OCI-LY1 (cell line): ENCODE results near the gene COPB1.
"Not testable (repeated sequence)": the region's sequence is repeated elsewhere in the genome, so short reads cannot be mapped to it uniquely, and the experiment has no call there.

Source experiments
- H2AFZ ChIP-seq: fragments of 200-600 bp; sonication (generic), shearing (Covaris generic); 2 replicates; pipeline ENCODE4 v1.6.0; 2014; ENCODE audit warnings: antibody characterized with exemption, mild to moderate bottlenecking, low read length
- H3F3A ChIP-seq: fragments of 200-600 bp; sonication (generic), shearing (Covaris generic); 2 replicates; pipeline ENCODE4 v1.6.0; 2014; ENCODE audit warnings: mild to moderate bottlenecking, antibody characterized with exemption, low read length, moderate library complexity; ENCODE audit not compliant: insufficient read depth
- H3K27ac ChIP-seq: fragments of 200-600 bp; sonication (generic); 2 replicates; pipeline ENCODE4 v1.5.1; 2014; ENCODE audit warnings: low read length, mixed run types, mild to moderate bottlenecking, low read depth; ENCODE audit not compliant: poor library complexity, severe bottlenecking
- H3K27me3 ChIP-seq: fragments of 200-600 bp; sonication (generic); 2 replicates; pipeline ENCODE4 v1.6.0; 2014; ENCODE audit warnings: antibody characterized with exemption, mild to moderate bottlenecking, low read length, moderate library complexity; ENCODE audit not compliant: insufficient read depth
- H3K36me3 ChIP-seq: fragments of 200-600 bp; sonication (generic); 2 replicates; pipeline ENCODE4 v1.6.1; 2014; ENCODE audit warnings: mild to moderate bottlenecking, antibody characterized with exemption, low read length, moderate library complexity, mixed read lengths; ENCODE audit not compliant: insufficient read depth
- H3K4me1 ChIP-seq: fragments of 200-600 bp; sonication (generic); 2 replicates; pipeline ENCODE4 v1.5.1; 2014; ENCODE audit warnings: mild to moderate bottlenecking, low read length, moderate library complexity; ENCODE audit not compliant: insufficient read depth, severe bottlenecking
- H3K4me2 ChIP-seq: fragments of 200-600 bp; sonication (generic), shearing (Covaris generic); 2 replicates; pipeline ENCODE4 v1.6.1; 2014; ENCODE audit warnings: low read length
- H3K4me3 ChIP-seq: fragments of 200-600 bp; sonication (generic); 2 replicates; pipeline ENCODE4 v1.5.1; 2014; ENCODE audit warnings: low read length, low read depth, mild to moderate bottlenecking, mixed read lengths; ENCODE audit not compliant: poor library complexity, severe bottlenecking
- H3K79me2 ChIP-seq: fragments of 200-600 bp; shearing (Covaris generic); 2 replicates; pipeline ENCODE4 v1.6.1; 2016; ENCODE audit warnings: mixed run types, low read length, mixed read lengths; ENCODE audit not compliant: insufficient read depth
- H3K9ac ChIP-seq: fragments of 200-600 bp; sonication (generic), shearing (Covaris generic); 2 replicates; pipeline ENCODE4 v1.6.1; 2014; ENCODE audit warnings: mild to moderate bottlenecking, low read length, mixed read lengths
- H3K9me2 ChIP-seq: fragments of 200-600 bp; sonication (generic), shearing (Covaris generic); 2 replicates; pipeline ENCODE4 v1.6.1; 2014; ENCODE audit warnings: low read depth, mild to moderate bottlenecking, low read length, mixed read lengths
- H3K9me3 ChIP-seq: fragments of 200-600 bp; shearing (Covaris generic); 2 replicates; pipeline ENCODE4 v1.6.1; 2014; ENCODE audit warnings: low read length, mixed read lengths
- H4K20me1 ChIP-seq: fragments of 200-600 bp; sonication (generic), shearing (Covaris generic); 2 replicates; pipeline ENCODE4 v1.6.0; 2016; ENCODE audit warnings: mild to moderate bottlenecking, low read length; ENCODE audit not compliant: insufficient read depth
- CTCF ChIP-seq: fragments of 200-600 bp; sonication (generic), shearing (Covaris generic); IDR thresholded peaks from 2 replicates; pipeline ENCODE4 v1.5.1; 2017; ENCODE audit warnings: mild to moderate bottlenecking, antibody characterized with exemption, low read length, moderate library complexity, mixed read lengths
- EZH2 ChIP-seq: fragments of 200-600 bp; sonication (generic), shearing (Covaris generic); IDR thresholded peaks from 2 replicates; pipeline ENCODE4 v1.8.0; 2017; ENCODE audit warnings: borderline replicate concordance, mixed run types, mild to moderate bottlenecking, antibody characterized with exemption, low read length, moderate library complexity, mixed read lengths

COPB1 gene

GRCh38 chr11:14538271-14538925 is 38.8 kb upstream of the COPB1 start:
- Histone ChIP-seq H4K20me1 (no peaks in the 10 kb centered on the region), H2AFZ (peak overlapping the region; percentile 36), H3K9me2 (no peaks in the 10 kb centered on the region), H3K4me1 (peaks cover 55% of the 10 kb centered on the region), H3K79me2 (no peaks in the 10 kb centered on the region), H3K4me3 (no peak overlapping the region), H3K4me2 (no peak overlapping the region), H3K9me3 (no peaks in the 10 kb centered on the region), H3K9ac (peak overlapping the region; percentile 15; the same call in 1 of the 2 replicates), H3K27me3 (no peaks in the 10 kb centered on the region), H3K27ac (peak overlapping the region; percentile 76), H3K36me3 (no peaks in the 10 kb centered on the region), H3F3A (no peaks in the 10 kb centered on the region)
- TF ChIP-seq EZH2 (no peak), CTCF (no peak)

GRCh38 chr11:14537134-14537599 is 37.6 kb upstream of the COPB1 start:
- Histone ChIP-seq H3K4me2 (peak overlapping the region; percentile 53), H3K9me2 (no peaks in the 10 kb centered on the region), H3K9ac (no peak overlapping the region), H3K27ac (peak overlapping the region; percentile 76), H3K4me1 (peaks cover 51% of the 10 kb centered on the region), H3K4me3 (no peak overlapping the region), H3K27me3 (no peaks in the 10 kb centered on the region), H3K36me3 (no peaks in the 10 kb centered on the region), H4K20me1 (no peaks in the 10 kb centered on the region), H3F3A (no peaks in the 10 kb centered on the region), H3K79me2 (no peaks in the 10 kb centered on the region), H2AFZ (0 out of 2 replicates have a peak overlapping the region, but pooled peaks have one; percentile 78), H3K9me3 (no peaks in the 10 kb centered on the region)
- TF ChIP-seq EZH2 (no peak), CTCF (peak; percentile 88)

- not testable (repeated sequence) for H3K4me3 ChIP-seq, H3K9me3 ChIP-seq, H3K4me2 ChIP-seq, H3F3A ChIP-seq, H3K9me2 ChIP-seq, H4K20me1 ChIP-seq, H2AFZ ChIP-seq, H3K79me2 ChIP-seq, H3K9ac ChIP-seq, H3K27ac ChIP-seq, H3K36me3 ChIP-seq, H3K27me3 ChIP-seq
- H3K4me1 ChIP-seq: peaks cover 36% of the 10 kb centered on the region
These were observed 35.6 kb upstream of the COPB1 start for GRCh38 chr11:14535166-14535565.

GRCh38 chr11:14529951-14530350 is 30.3 kb upstream of the COPB1 start:
- Histone ChIP-seq H4K20me1 (no peaks in the 10 kb centered on the region), H3K4me2 (no peak overlapping the region), H3K36me3 (no peaks in the 10 kb centered on the region), H3K9me2 (no peaks in the 10 kb centered on the region), H3K27me3 (no peaks in the 10 kb centered on the region), H3F3A (no peaks in the 10 kb centered on the region), H3K9me3 (no peaks in the 10 kb centered on the region), H3K27ac (no peak overlapping the region), H3K9ac (no peak overlapping the region), H2AFZ (no peak overlapping the region), H3K79me2 (no peaks in the 10 kb centered on the region), H3K4me3 (no peak overlapping the region), H3K4me1 (no peaks in the 10 kb centered on the region)
- TF ChIP-seq EZH2: no peak
- no peak for TF ChIP-seq CTCF
